RKO (cell line): ENCODE measurements around the gene SLC13A5.
"Not testable (repeated sequence)": the region's sequence is repeated elsewhere in the genome, so short reads cannot be mapped to it uniquely, and the experiment has no call there.

ENCODE experiments used
- DNase-seq: peaks from one replicate; pipeline ENCODE4 v3.0.0-alpha.2; 2016; ENCODE audit warnings: low spot score

SLC13A5 gene

DNA sequence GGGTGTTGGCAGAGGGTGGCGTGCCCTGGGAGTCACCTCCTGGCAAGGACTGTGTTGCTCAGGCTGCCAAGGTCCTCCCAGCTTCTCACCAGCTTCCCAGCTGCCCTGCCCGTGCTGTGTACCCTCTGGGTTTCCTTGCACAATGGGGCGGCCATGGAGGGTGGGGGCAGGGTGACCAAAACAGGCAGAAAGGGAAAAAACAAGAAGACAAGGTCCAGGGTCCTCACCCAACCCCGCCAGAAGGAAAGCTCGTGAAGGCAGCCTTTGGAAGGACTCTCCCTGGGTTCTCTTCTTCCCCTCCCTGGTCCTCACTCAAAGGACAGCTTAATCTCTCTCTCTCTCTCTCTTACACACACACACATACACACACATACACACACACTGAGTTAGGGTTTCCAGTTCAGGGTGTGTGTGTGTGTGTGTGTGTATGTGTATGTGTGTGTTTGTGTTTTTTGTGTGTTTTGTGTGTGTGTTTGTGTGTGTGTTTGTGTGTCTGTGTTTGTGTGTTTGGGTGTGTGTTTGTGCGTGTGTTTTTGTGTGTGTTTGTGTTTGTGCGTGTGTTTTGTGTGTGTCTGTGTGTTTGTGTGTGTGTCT is 2.0 kb downstream of the SLC13A5 start:
- DNase-seq, result no peak

DNA sequence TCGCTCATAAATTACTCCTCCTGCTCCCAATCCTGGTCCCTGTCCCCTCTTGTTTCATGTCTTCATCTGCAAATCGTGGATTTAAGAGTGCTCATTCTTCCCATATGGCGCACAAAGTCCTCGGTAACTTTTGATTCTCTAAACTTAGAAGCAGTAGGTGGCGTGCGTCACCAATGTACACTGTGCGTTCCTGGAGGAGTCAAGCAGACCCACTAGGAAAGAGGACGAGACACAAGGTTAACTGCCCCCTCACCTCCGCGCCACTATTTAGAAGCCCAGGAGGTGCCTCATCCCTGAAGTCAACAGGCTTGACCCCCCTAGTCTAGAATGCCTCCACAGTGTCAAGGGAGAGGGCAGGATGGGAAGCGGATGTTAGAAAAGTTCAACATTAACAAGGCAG is 2.9 kb downstream of the SLC13A5 start:
- no peak for DNase-seq

DNA sequence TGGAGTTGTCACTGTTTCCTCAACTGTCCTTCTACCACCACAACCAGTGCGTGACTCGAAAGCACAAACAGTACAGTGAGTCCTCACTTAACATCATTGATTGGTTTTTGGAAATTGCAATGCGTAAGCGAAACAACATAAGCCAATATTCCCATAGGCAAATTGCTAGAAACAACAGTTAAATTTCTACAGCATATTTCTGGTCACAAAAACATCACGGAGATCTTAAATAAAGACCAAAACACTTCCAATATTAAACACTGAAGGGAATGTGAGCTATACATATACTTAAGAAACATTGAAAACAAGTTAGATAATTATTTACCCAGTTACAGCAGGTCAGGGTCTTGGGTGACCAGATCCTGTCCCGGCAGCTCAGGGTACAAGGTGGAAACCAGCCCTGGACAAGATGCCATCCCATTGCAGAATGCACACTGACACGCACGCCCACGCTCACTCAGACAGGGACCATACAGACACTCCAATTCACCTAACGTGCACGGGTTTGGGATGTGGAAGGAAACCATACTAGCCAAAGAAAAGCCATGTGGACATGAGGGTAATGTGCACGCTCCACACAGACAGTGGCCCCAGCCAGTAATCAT is 4.7 kb downstream of the SLC13A5 start:
- no peak for DNase-seq

DNA sequence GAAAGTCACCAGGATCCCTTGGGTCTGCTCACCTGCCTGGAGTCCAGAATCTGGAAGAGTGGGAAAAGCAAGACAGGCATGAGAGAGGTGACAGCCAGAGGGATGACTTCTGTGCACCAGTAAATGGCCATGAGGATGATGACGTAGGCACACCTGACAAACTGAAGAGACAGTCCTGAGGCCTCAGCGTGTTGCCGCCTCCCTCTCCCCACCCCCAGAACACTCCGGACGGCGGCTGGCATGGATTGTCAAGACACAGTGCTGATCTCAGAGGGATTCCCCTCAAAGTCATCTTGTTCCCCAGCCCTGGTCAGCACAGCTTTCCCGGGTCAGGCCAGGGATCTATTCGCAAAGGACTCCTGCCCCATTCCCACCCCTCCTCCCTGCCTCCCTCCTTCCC is 6.2 kb downstream of the SLC13A5 start:
- DNase-seq, result no peak

DNA sequence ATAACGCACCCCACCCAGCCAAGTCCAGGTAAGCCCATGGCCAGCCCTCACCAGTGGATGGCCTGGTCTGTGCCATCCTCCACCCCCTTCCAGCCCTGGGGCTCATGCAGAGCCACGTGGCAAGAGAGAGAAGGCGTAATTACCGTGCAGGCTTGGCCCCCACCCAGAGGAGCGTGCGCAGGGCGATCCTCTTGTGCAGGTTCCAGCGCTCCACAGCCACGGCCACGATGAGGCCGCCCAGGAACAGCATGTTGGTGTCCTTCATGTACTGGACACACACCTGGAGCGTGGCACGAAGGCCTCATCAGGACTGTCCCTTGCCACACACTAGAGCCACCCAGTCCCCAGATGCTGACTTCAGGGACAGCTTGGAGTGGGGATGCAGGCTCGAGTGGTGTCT is 6.7 kb downstream of the SLC13A5 start:
- DNase-seq, result no peak

DNA sequence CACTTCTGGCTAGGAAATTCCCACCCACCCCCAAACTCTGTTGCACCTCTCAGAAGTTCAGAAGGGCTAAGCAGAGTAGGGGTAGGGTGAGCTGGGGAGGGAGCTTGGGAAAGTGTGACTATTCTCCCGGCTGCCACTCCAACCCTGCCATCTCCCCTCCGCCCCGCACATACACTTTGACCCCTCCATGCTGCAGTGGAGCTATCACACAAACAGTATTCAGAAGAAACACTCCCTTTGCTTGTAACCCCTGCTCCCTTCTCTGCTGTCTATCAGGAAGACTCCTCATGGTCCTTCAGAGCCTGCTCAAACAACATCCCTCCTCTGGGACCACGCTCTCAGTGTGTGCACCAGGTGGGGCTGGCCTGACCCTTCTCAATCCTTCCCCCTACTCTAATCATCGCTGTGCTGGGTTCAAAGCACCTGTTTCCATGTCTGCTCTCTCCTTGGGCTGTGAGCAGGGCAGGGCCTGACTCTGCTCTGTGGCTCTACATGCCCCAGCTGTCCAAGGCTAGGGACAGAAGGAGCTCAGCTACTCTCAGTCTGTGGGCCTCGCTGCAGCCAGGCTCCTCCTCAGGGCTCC is 8.6 kb downstream of the SLC13A5 start:
- DNase-seq, result no peak

DNA sequence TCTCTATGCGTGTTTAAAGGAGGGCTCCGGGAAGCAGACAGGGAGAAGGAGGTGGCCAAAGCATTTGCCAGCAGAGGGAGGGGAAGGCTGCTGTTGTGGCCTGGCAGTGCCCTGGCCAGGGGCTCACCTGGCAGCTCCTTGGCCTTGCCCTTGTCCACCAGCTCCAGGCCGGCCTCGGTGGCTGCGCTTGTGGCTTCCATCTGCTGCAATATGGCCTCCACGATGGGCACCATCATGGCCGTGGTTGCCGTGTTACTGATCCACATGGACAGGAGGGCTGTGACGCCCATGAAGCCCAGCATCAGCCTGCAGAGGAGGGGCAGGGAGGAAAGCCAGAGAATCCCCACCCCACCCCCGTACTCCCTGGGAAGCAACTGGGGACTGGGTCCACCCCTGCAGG is 9.4 kb downstream of the SLC13A5 start:
- DNase-seq, result no peak

DNA sequence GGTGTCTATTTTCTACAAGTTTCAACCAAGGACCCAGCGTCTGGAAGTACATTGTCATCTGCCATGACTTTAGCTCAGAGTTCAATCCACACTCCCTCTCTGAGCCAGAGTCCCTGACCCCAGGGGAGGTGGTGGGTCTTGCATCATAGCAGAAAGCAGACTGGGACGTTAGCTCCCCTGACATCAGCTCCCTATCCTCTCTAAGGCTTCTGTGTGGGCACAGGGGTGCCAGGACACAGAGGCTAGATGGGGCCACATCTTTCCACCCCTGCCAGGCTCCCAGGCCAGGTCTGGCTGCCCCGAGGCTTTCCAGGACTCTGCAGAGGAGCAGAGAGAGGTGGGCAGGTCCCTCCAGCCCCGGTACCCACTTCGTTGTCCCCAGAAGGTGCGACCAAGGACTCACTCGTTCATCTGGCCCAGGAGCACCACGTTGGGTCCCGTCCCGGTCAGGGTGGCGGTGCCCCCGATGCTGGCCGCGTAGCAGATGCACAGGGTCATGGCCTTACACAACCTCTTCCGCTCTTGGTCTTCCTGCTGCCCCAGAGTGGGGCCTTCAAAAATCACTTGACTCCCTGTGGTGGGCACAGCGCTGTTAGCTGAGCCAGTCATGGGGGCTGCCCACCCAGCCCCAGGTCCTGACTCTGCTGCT is 10.5 kb downstream of the SLC13A5 start:
- DNase-seq, result no peak

DNA sequence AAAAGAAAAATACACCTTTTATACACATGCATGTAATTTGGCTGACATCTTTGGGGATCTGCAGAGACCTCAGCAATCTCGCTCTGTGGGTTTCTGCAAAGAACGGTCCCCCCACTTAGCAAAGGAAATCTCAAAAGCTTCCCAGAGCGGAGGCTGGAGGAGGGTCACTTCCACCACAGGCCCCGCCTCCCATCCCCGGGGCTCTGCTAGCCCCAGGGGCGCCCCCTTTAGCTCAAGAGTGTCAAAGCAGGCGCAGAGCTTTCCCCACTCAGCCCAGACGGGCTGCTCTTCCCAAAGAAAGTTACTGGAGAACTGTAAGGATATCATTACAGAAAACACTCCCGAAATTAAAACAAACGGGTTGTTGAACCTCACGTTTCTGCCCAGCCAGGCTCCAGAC is 11.4 kb downstream of the SLC13A5 start:
- DNase-seq, result no peak

DNA sequence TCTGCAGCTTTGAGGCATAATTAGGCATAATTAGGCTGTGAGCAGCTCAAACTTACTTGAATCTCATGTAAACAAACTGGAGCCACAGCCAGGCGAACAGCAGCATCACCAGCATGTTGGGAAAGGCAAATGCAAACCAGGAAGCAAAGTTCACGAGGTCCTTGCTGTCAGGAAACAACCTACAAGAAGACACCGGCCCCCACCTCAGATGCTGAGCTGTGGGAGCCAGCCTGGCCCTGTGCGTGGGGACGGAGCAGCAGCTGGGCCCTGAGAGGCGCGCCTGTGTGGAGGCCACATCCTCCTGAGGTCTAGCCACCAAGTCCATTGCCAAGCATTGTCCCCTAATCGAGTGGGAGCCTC is 12.2 kb downstream of the SLC13A5 start:
- DNase-seq, result no peak

DNA sequence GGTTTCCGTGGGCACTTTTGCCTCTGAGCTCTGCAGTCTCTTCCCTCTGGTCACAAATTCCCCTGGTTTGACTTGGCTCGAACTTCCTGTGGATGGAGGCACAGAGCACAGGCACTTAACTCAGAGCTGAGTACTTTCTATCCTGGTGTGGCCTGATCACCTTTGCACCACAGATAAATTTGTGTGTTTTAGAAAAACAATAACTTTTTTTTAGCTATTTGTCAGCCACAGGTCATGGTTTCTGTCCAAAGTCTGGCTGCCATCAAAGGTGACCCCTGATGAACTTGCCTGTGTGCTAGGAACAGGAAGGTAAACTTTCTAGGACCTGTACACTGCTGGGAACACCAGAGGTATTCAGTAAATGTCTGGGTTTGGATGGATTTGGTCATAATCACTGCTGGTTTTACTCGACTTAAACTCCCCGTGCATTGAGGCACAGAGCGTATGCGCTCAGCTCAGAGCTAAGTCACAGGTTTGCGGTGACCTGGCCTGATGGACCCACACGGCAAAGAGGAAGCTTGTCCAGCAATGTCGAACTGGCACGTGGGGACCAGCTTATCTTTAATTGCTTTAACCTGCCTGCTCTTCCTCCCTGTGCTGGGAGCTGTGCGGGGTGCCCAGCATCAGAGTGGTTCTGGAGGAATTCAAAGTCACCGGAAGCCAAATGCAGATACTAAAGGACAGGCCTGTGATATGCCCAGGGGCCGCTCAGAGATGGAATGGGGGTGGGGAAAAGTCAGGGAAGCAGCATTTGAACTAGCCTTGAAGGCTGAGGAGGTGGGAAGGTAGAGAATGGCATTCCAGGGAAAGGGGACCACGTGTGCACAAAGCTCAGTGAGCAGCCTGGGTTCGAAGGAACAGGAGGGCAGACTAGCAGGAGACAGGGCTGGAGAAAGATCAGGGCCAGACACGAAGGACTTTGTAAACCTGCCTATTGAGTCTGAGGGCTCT is 12.9 kb downstream of the SLC13A5 start:
- no peak for DNase-seq

DNA sequence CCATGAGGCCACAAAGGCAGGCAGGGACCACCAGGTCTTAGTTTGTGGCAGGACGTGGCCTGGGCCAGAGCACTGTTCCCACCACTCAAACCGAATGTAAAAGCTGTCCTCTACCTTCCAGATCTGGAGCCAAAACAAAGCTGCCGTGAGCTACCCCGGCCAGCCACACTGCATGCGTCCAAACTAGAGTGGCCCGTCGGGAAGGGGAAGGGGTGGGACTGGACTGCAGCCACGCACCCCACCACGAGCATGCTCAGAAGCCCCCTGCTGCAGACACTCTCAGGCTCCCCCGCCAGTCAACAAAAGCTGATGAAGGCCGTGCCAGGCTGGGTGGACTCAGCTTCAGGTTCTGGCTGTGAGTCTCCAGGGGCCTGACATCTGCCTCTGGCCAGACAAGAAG is 15.2 kb downstream of the SLC13A5 start:
- DNase-seq, result no peak

DNA sequence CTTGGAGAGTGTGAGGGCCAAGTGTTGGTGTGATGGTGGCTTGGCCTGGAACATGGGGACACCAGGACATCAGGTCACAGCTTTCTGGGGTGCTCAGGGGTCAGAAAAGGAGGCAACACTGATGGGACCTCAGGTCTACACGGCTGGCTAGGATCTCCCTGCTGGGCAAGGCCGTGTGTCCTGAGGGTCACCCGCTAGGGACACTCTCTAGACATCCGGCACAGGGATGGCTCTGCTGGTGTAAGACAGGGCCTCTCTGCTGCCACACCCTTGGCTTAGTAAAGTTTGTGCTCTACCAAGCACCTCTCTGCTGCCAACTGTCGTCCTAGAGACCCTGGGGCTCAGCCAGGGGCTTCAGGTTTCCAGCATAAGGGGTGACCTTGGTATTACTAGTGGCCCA is 16.3 kb downstream of the SLC13A5 start:
- DNase-seq, result no peak

DNA sequence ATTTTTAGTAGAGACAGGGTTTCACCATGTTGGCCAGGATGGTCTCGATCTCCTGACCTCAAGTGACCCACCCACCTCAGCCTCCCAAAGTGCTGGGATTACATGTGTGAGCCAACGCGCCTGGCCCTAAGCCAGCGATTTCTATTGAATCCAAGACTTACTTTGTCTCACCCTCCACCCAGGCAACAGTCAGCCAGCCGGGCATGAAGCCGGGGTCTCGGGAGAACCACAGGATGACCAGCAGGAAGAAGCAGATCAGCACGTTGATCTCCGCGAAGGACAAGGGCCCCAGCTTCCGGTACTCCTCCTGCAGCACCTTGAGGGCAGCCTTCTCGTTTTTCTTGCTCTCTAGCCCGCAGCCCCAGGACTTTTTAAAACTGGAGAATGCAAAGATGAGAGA is 17.6 kb downstream of the SLC13A5 start:
- no peak for DNase-seq

DNA sequence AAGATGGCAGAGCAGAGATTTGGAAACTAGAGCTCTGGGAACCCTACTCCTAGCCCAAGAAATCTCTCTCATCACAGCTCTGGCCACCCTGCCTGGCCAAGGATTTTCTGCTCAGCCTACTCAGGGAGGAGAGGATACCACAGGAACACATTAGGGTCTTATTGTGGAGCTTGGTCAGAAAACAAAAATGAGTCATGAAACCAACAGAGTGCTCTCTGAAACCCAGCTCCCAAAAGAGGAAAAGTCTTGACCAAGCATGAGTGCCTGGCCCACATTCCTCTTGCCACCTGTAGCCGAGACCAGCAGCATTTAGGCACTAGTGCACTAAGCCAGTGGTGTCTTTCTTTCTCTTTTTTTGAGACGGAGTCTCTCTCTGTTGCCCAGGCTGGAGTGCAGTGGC is 18.1 kb downstream of the SLC13A5 start:
- DNase-seq, result no peak

DNA sequence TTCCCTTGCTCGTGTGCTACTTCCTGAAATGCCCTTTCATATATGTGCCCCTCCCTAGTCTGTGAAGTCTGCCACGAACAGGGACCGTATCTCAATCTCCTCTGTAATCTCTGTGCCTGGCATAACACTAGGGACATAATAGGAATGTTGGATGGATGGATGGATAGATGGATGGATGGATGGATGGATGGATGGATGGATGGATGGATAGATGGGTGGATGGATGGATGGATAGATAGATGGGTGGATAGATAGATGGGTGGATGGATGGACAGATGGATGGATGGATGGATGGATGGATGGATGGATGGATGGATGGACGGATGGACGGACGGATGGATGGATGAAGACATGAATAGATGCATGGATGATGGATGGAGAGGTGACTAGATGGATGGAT is 21.2 kb downstream of the SLC13A5 start:
- DNase-seq, result not testable (repeated sequence)

DNA sequence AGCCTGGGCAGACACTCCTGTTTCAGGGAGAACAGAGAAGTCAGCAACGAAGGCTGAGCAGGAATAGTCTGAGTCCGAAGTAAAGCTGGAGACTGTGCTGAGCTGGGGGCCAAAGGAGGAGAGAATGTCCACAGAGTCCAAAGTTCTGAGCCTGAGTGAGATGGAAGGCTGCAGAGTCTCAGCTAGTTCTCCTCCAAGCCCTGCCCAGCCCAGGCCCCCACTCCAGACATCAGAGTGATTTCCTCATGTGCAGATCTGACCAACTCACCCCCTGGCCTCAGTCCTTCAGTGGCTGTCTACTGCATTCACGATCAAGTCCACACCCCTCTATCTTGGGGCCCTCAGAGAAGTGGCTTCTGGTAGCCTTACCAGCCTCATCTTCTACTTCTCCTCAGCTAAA is 21.6 kb downstream of the SLC13A5 start:
- no peak for DNase-seq

DNA sequence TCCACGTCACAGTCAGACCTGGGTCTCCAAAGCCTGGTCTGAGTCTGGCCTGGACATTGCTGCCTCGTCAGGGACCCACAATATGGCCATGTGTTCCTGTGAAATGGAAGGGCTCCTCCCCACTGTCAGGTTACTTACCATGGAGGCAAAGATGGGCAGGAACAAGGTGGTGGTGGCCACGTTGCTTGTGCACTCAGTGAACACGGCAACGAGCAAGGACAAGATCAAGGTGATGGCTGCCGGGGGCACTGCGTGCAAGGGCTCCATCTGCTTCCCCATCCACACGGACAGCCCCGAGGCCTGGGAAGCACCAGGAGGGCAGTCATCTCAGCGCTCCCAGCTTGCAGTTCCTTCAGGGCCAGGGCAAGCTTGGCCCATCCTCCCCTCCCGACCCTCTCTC is 22.5 kb downstream of the SLC13A5 start:
- no peak for DNase-seq

DNA sequence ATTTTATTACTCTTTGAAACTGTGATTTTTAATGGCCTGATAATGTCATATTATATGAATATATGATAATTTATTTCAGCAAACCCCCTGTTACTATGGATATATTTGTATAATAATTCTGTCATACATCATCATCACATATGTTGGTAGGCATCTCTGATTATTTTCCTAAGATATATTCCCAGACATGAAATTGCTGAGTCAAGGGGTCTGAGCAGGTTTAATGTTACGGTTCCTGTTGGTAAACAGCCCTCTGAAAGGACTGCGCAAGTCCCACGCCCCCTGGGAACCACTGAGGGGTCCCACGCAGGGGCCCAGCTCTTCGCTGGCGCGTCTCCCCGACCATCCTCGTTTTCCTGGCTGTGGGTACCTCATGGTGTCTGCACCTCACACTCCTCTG is 24.2 kb downstream of the SLC13A5 start:
- no peak for DNase-seq

DNA sequence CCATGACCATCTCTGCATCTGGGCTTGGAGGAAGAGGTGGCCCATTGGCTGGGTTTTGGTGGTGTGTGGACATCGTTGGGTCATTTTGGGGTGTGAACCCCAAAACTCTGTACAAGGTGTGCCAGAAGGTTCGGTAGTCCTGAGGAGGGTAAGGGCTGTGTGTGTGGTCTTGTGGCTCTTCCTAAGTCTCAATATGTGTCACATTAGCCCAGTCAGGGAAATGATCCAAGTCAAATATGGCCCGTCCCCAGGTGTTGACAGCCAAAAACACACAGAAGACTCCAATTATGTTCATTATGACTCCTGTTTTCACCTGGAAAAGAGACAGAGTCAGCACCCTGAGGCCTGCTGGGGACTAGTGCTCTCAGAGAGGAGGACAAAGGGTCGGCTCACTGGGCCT is 27.1 kb downstream of the SLC13A5 start:
- DNase-seq, result no peak

DNA sequence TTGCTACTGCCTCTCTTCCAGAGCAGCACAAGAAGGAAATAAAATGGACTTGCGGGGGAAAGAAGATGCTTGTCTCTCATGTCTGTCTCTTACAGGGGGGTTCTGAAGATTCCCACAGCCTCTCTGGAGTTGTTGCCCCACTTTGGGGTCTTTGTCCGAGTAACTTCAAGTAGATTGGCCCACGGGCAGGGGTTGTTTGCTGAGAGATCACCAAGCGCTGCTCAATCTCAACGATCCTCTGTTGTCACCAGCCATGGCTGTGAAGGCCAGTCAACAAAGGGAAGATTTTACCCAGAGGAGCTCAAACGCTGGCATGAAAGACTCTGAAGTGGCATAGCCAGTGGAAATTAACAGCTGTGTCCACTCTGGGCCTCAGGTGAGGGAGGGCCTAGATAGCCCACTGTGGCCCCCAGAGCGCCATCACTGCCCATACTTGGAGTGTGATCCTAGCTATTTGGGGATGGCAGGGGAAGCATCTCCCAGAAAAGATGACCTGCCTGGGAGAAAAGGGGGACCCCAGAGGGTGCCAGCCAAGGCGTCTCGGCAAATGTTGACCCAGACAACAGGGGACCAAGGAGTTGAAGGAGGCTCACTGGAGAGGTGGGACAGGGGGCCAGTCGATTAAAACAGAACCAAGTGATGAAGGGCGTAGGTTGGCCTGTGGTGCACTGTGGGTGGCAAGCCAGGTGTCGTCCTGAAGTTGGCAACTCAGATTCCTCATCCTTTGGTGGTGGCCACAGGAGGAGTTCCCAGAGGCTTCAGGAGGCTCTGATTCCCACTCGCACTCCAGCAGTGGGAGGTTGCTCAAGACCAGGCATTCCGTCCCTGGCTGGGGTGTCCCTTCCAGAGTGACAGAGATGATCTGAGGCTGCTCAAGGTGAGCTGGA is 28.0 kb downstream of the SLC13A5 start:
- no peak for DNase-seq

DNA sequence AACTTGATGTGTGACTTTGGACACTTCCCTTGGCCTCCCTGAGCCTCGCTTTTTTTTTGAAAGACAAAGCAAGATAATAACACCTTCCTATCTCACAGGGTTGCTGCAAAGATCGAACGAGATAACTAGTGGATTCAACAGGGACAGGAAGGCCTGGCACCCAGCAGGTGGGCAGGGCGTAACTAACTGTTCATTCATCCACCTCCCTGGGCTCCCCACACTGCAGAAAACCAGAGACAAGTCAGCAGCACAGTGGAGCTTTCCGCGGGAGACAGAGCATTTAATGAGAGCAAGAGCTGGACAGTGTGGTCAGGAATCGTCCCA is 28.7 kb downstream of the SLC13A5 start:
- DNase-seq, result no peak
